GM12872 (cell line): Measurements from ENCODE around the gene LCE1E.

Experiments used
- CTCF ChIP-seq: IDR thresholded peaks from 3 replicates; pipeline ENCODE4 v1.5.1; 2011; ENCODE audit warnings: low read depth, mild to moderate bottlenecking, low read length, moderate library complexity; ENCODE audit not compliant: insufficient read depth

The LCE1E gene

GRCh38 chr1:152747831-152748230, 38.2 kb upstream of the LCE1E start:
- no peak for TF ChIP-seq CTCF

- no peak for TF ChIP-seq CTCF
Measured at GRCh38 chr1:152752225-152752624, 33.8 kb upstream of the LCE1E start.

GRCh38 chr1:152753586-152753985, 32.5 kb upstream of the LCE1E start:
- no peak for TF ChIP-seq CTCF

- TF ChIP-seq CTCF = no peak
Measured at GRCh38 chr1:152756872-152757271, 29.2 kb upstream of the LCE1E start.

GRCh38 chr1:152757747-152758146, 28.3 kb upstream of the LCE1E start, which contains the start of gene KPRP:
TSS of gene KPRP (plus strand) at chr1:152758025. CDS start at chr1:152759589, 1,564 bp downstream.
- no peak for TF ChIP-seq CTCF

GRCh38 chr1:152758636-152759035, 27.4 kb upstream of the LCE1E start:
- no peak for TF ChIP-seq CTCF

GRCh38 chr1:152759453-152760173, 26.4 kb upstream of the LCE1E start:
- TF ChIP-seq CTCF = no peak
